SHP77 (cell line): ENCODE measurements around the gene RNF121.

Experiments used
- DNase-seq, 2 experiments: peaks; one replicate each; lab custom pipeline; 2025; lab: John Stamatoyannopoulos, UW

The RNF121 gene

DNA sequence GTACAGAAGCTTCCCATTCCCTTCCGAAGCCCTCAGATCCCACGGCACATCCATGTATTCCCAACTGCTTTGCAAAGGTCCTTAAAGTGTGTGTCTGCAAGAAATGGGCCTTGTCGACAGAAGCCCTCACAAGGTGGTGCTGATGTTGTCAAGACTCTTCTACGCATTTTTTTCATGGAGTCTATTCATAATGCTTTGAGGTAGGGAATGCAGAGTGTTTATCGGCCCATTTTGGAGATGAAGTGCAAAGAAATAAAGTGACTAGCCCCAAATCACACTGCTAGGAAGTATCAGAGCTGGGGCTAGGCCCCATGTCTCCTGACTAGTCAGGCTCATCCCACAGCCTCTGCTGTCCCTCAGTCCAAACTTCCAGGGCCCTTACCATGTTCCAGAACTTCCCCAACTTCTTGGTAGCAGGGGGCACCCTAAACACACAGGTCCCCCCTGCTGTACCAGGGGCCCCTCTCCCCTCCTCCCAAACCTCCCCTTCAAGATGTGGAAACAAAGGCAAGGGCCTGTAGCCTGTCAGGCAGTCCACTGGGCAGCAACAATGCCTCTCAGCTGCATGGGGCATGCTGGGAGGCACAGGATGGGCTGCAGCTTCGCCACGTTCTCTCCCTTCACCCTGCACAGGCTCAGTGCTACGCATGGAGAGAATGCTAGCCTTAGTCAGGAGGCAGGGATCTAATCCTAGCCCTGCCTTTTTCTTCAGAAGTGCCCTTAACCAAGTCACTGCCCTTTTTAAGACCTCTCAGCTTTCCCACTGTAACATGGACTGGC lies 77.7 kb downstream of the RNF121 start:
- DNase-seq: no peak

- no peak for DNase-seq
Observed at GRCh38 chr11:72007089-72007476, 78.2 kb downstream of the RNF121 start.

GRCh38 chr11:72007587-72007986 lies 78.7 kb downstream of the RNF121 start:
- DNase-seq: no peak

- DNase-seq: no peak
Observed at GRCh38 chr11:72008728-72009127, 79.9 kb downstream of the RNF121 start.

- DNase-seq: no peak
Observed at GRCh38 chr11:72009156-72009555, 80.3 kb downstream of the RNF121 start.

DNA sequence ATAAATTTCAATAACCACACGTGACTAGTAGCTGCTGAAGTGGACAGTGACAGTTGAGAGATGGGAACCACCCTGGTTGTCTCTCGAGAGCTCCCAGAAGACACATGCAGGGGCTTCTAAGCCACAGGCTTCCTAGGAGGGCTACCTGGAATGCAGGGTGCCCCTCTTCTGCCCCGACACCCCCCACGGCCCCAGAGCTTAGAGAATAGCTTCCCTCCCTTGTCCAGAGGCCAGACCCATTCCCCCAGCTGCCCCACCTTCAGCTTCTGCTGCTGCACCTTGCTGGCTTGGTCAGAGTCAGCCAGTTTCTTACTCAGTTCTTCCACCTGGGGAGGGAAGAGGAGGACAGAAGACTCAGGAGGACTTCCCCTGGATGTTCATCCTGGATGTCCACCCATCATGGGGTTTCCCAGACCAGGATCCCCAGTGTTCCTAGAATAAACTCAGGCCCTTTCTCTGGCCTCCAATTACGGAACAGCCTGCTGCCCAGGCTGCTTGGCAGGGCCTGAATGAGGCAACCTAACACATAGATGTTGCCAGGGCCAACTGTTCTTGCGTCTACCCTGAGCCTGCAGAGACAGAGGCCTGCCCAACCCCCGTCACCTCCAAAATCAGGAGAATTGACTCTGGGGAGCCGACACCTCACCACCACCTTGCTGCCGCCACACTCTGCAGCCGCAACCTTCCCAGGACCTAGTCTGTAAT lies 81.8 kb downstream of the RNF121 start:
- no peak for DNase-seq

DNA sequence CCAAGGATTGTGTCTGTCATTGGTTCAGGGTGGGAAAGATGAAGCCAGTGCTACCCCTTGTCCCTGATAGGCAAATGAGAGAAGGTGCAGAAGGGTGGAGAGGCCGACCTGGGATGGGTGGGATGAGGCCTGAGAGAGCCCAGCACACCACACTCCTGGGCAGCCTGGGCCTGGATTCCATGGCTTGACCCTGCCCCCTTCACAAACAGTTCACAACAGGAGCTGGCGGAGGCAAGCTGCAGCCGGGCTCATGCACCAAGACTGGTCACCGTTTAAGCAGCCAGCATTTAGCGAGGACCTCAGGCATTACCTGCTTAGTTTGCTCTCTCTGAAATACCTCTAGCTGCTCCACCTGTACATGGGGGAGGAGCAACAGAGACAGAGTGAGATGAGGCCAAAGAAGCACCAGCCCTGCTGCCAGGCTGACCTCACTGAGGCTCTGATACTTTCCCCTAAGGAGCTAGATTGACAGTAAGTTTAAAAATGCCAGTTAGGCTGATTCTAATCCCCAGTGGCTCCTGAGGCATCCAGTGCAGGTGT lies 83.3 kb downstream of the RNF121 start:
- no peak for DNase-seq

- DNase-seq: no peak
Observed at GRCh38 chr11:72012897-72013721, 84.3 kb downstream of the RNF121 start.

DNA sequence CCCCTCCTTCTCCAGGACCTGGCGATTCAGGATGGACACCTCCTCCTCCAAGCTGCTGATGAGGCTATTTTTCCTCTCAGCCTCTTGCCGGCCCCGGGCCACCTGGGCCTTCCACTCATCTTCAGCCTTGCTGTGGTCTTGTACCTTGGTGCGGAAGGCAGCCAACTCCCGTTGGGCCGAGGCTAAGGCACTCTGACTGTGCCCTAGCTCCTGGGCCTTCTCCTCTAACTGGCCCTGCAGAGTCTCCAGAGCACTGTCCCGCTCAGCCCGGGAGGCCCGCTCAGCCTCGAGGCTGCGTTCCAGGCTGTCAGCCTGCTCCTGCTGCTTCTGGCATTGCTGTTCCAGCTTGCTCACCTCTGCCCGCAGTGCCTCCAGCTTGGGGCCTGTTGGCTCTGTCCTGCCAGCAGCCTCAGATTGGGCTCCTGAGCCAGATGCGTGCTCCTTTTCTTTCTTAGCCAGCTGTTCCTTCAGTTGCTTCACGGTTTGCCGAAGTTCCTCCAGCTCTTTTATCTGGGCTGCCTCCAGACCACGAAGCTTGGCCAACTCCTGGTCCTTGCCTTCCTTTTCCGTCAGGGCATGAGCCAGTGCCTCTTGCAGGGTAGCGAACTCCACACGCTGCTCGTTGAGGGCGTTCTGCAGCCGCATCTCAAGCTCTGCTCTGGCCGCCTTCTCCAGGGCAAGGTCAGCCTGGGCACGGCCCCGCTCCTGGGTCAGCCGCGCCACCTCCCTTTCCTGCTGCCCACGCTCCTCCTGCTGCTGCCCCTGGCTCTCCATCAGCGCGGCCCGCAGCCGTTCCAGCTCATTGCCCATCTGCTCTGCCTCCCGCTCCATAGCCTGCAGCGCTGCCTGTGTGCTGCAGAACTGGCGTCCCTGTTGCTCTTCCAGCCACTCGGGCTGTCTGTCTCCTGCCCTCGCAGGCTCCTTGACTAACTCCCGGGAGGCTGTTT lies 85.2 kb downstream of the RNF121 start:
- no peak for DNase-seq

DNA sequence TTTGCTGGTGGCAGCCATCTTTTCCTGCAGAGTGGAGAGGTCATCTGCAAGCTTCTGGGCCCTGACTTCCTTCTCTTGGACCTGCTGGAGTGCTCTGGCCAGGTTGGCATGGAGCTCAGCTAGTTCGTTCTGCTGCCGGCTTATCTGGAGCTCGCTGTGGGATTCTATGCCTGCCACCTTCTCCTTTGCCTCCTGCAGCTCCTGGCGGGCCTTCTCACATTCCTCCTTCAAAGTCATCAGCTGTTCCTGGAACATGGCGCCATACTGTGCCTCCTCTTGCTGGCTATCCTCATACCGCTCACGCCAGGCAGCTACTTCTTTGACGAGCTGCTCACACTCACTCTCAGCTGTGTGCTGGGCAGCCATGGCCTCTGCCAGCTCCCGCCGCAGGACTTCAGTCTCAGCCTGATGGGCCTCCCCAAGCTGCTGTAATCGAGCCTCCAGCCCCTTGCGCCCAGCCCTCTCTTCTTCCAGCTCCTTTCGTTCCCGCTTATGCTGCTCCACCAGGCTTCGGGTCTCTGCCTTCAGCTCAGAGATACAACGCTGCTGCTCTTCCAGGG lies 86.0 kb downstream of the RNF121 start:
- DNase-seq: no peak

DNA sequence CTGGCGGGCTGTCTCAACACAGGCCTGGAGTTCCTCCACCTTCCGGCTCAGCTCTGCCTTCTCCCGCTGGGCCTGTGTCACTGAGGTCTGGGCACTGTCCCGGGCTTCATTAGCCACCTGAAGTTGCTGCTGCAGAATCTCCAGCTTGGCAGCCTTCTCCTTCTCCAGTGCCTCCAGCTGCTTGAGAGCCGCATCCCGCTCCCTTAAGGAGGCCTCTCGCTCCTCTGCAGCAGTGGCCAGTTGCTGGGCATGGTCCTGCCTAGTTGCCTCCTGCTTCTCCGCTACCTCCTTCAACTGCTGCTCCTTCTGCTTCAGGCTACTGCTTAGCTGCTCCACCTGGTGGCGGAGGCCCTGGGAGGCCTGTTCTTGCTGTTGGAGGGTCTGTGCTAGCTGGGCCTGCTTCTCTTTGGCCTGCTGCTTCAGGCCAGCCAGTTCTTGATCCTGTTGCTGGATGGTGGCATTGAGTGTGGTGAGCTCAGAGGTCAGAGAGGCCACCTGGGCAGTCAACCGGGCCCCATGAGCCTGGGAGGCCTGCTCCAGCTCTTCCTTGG lies 86.7 kb downstream of the RNF121 start:
- DNase-seq: no peak

DNA sequence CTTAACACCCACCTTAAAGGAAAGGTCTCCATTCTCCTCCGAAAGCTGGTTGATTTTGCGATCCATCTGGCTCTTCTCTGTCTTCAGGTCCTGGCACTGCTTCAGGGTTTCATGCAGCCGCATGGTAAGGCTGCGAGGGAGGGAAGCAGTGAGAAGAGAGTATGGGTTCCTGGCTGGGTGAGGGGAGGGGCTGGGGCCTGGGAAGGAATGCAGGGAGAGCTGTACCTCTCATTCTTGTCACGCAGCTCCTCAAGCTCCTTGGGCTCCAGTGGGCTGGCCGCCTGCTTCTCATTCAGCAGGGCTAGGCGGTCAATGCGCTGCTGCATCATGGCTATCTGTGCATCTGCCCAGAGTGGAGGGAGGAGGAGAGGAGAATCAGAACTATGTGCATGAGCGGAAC lies 89.3 kb downstream of the RNF121 start:
- no peak for DNase-seq

DNA sequence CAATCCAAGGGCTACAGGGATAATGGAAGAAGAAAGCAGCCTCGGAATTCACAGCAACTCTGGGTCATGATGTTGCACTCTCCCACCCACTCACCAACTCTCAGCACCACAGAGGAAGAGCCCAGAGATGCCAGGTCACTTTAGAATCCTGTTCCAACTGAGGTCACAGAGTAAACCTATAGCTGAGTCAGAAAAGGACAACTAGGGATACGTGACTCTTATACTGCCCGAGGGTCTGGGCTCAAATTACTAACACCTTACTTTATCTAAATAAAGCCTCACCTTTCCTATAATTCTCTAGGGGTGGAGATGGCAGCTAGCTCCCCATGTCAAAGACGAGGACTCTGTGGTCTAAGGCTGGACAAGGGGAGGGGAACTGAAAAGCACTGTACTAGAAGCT lies 94.5 kb downstream of the RNF121 start:
- DNase-seq: no peak

- no peak for DNase-seq
Observed at GRCh38 chr11:72024069-72024754, 95.4 kb downstream of the RNF121 start.

GRCh38 chr11:72026090-72026489 lies 97.2 kb downstream of the RNF121 start:
- no peak for DNase-seq

- DNase-seq: no peak
Observed at GRCh38 chr11:72030472-72031045, 101.7 kb downstream of the RNF121 start.

DNA sequence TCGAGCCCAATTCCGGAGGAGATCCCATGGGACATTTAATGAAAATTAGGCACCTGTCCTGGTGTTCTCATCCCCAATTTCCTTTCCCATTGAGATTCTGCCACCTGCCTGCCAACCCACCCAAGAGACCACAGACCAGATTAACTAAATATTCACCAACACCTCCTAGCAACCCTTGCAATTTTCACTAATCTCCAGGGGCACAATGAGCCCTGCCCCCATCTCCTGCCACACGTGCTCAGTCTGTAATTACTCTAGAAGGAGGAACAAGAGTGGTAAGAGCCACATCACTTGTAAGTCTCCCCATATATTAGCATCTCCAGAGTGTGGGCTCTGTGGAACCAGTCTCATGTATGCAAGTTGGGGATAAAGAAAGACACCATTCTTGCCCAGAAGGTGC lies 107.8 kb downstream of the RNF121 start:
- no peak for DNase-seq

DNA sequence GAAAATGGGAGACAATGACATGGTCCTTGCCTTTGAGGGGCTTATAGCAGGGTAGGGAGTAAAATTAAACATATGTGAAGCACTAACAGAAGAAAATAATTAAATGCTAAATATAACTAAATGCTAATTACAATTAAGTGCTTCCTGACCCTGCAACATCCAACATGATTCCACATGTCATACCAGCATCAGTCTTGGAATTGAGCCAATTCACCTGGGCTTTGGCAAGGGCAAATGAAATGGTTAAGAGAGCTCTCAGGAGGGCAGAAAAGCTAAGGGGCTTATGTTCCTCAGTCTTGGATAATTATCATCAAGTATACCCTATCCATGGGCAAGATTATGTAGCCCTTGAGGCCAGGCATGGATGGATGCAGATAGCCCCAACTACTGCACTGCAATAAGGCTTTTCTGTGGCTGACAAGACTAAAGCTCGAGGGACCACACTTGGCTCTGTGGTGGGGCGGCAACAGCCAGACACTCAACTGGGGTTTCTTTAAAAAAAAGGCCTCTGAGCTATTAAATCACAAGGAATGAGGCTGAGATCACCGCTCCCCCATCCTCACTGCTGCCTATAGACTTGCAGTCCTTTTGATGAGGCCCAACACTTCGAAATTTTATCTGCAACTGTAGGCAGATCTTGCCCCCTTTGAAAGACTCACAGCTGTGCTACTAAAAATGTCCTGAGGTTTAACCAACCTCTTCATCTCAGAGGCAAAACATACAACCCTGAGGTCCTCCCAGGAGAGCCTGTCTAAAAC lies 108.9 kb downstream of the RNF121 start:
- DNase-seq: peak in 1 of 2 experiments; percentile 12

- no peak for DNase-seq
Observed at GRCh38 chr11:72038491-72038890, 109.6 kb downstream of the RNF121 start.
